ENCODE results near the gene ASB3.

GRCh38 chr2:53787614-53788289, 999 bp upstream of the ASB3 start:
- no peak for TF ChIP-seq CTCF (IDR thresholded peaks at IDR 0.05)
- TF ChIP-seq REST (IDR thresholded peaks at IDR 0.05; ENCODE audit: insufficient read depth in 1 of 2, low read depth in 2 of 2, low read length in 1 of 2): no peak

Measured in Panc1 (cell line).